K562 (cell line): Measurements from ENCODE around the gene ACAP3. TPM values are rescaled to one million over a fixed set of nuclear protein-coding genes. Genes with fewer than 3 reads are reported as not detected.
A peak's percentile ranks its signal among the peaks of the same experiment; 100 is the strongest.

Experiments used
- ATAC-seq: fragments of 200-7000 bp; cut with Tn5 transposase; 3 replicates; pipeline ENCODE4 v1.9.1; 2020; ENCODE audit warnings: moderate library complexity
- BruUV-seq: library from RNA; stranded (reverse); fragments of 400-500 nt; replicated peaks from 2 replicates; lab custom pipeline; 2021; lab: Mats Ljungman, UMichigan
- CTCF ChIA-PET: fragments of 300-600 bp; formaldehyde crosslinking; extraction: SDS; loops from one replicate; lab custom pipeline; 2021; ENCODE audit warnings: low intra/inter-chr PET ratio; lab: Yijun Ruan, JAX
- POLR2A ChIA-PET: fragments of 300-600, 350-650 bp; sonication (Branson Sonifier 250); formaldehyde crosslinking; extraction: SDS; loops from one replicate; lab custom pipeline; 2021; ENCODE audit warnings: antibody characterized with exemption, inconsistent platforms; lab: Yijun Ruan, JAX
- DNase-seq, 4 experiments: peaks; one replicate each; pipeline versions ENCODE4 v3.0.0 to v3.0.0-alpha.2; 2011 to 2018; ENCODE audit warnings: low spot score in 3 of 4, mixed read lengths in 3 of 4; ENCODE audit errors: extremely low read depth in 1 of 4
- FAIRE-seq: peaks from 2 replicates; lab custom pipeline; 2011; peaks lifted over from hg19 to GRCh38; lab: Jason Lieb, UNC
- H2AFZ ChIP-seq: 2 replicates; pipeline ENCODE4 v1.6.0; 2011; ENCODE audit warnings: low read depth, low read length, control low read depth, inconsistent platforms
- H3K27ac ChIP-seq: fragments of 200-600 bp; 3 replicates; pipeline ENCODE4 v1.8.0; 2011; ENCODE audit warnings: low read depth, mild to moderate bottlenecking, control low read depth, inconsistent platforms, low read length, moderate library complexity, mixed read lengths; ENCODE audit errors: extremely low read depth
- H3K27me3 ChIP-seq, 2 experiments: fragments of 300-600 bp in 1 of 2; 2 replicates in 1 of 2; 3 replicates in 1 of 2; pipeline versions ENCODE4 v1.6.0 to v1.8.0; 2011; ENCODE audit warnings: inconsistent platforms in 2 of 2, low read length in 2 of 2, mild to moderate bottlenecking in 1 of 2, mixed read lengths in 1 of 2, moderate library complexity in 1 of 2; ENCODE audit not compliant: control insufficient read depth in 2 of 2, insufficient read depth in 2 of 2
- H3K36me3 ChIP-seq: fragments of 300-600 bp; 3 replicates; pipeline ENCODE4 v1.8.0; 2011; ENCODE audit warnings: mild to moderate bottlenecking, low read length, inconsistent platforms; ENCODE audit not compliant: control insufficient read depth, insufficient read depth
- H3K4me1 ChIP-seq, 2 experiments: fragments of 200-600 bp in 1 of 2; replicated peaks in 1 of 2; 2 replicates in 1 of 2; 3 replicates in 1 of 2; pipeline versions ENCODE4 v1.5.1 to v1.8.0; 2011; ENCODE audit warnings: inconsistent platforms in 2 of 2, low read length in 2 of 2, mild to moderate bottlenecking in 1 of 2, mixed read lengths in 1 of 2, moderate library complexity in 1 of 2; ENCODE audit not compliant: control insufficient read depth in 2 of 2, insufficient read depth in 2 of 2
- H3K4me2 ChIP-seq: 2 replicates; pipeline ENCODE4 v1.6.1; 2011; ENCODE audit warnings: low read length, control low read depth, inconsistent platforms, mixed read lengths; ENCODE audit not compliant: insufficient read depth
- H3K4me3 ChIP-seq: fragments of 200-600 bp; sonication (generic), shearing (Covaris generic); 2 replicates; pipeline ENCODE4 v1.5.1; 2016; ENCODE audit warnings: control low read depth, inconsistent platforms
- H3K79me2 ChIP-seq: fragments of 200-600 bp; 3 replicates; pipeline ENCODE4 v1.8.0; 2011; ENCODE audit warnings: low read length, inconsistent platforms; ENCODE audit not compliant: control insufficient read depth, insufficient read depth
- H3K9ac ChIP-seq, 2 experiments: 2 replicates each; pipeline versions ENCODE4 v1.6.0 to v1.6.1; 2011; ENCODE audit warnings: low read depth in 2 of 2, low read length in 2 of 2, control low read depth in 1 of 2, inconsistent platforms in 1 of 2, mild to moderate bottlenecking in 1 of 2, mixed read lengths in 1 of 2; ENCODE audit not compliant: insufficient read depth in 1 of 2
- H3K9me1 ChIP-seq: one replicate; pipeline ENCODE4 v1.6.0; 2011; ENCODE audit warnings: inconsistent platforms, mild to moderate bottlenecking, low read length, moderate library complexity; ENCODE audit not compliant: control insufficient read depth, insufficient read depth
- H3K9me3 ChIP-seq: replicated peaks from 2 replicates; pipeline ENCODE4 v1.5.1; 2011; ENCODE audit warnings: low read depth, low read length, inconsistent platforms; ENCODE audit not compliant: control insufficient read depth, insufficient read depth
- H4K20me1 ChIP-seq: replicated peaks from 2 replicates; pipeline ENCODE4 v1.6.1; 2011; ENCODE audit warnings: low read length, inconsistent platforms, mixed read lengths; ENCODE audit not compliant: control insufficient read depth, insufficient read depth
- CBX1 ChIP-seq: sonication (generic); IDR thresholded peaks from 2 replicates; pipeline ENCODE4 v1.6.1; 2016; ENCODE audit warnings: antibody characterized with exemption, low read depth, mild to moderate bottlenecking
- EZH2 ChIP-seq: IDR thresholded peaks from 2 replicates; pipeline ENCODE4 v1.6.1; 2012; ENCODE audit warnings: low read depth, mild to moderate bottlenecking, inconsistent platforms, low read length, borderline replicate concordance
- FUS ChIP-seq: fragments of 200-400 bp; formaldehyde crosslinking; optimal IDR thresholded peaks from 2 replicates; pipeline ENCODE3; 2017; ENCODE audit warnings: low read depth, low read length
- HMGN3 ChIP-seq: IDR thresholded peaks from 2 replicates; pipeline ENCODE4 v1.6.1; 2011; ENCODE audit warnings: borderline replicate concordance, low read depth, mild to moderate bottlenecking, mixed read lengths, low read length; ENCODE audit not compliant: insufficient read length; ENCODE audit errors: extremely low read depth
- KAT7 ChIP-seq: sonication (generic); formaldehyde crosslinking; IDR thresholded peaks from 2 replicates; pipeline ENCODE4 v1.8.0; 2022; ENCODE audit warnings: missing genetic modification reagents, mild to moderate bottlenecking, borderline replicate concordance
- LARP7 ChIP-seq: fragments of 450-650 bp; IDR thresholded peaks from 2 replicates; pipeline ENCODE4 v1.6.1; 2016
- MYNN ChIP-seq, 2 experiments: sonication (generic); formaldehyde crosslinking in 1 of 2; IDR thresholded peaks; 2 replicates each; pipeline versions ENCODE4 v1.5.0 to v1.6.1; 2016 to 2020; ENCODE audit warnings: antibody characterized with exemption in 1 of 2, missing genetic modification reagents in 1 of 2
- NR2C1 ChIP-seq, 2 experiments: fragments of 450-650 bp; IDR thresholded peaks; 2 replicates each; pipeline ENCODE4 v1.6.1; 2017; ENCODE audit warnings: mild to moderate bottlenecking in 2 of 2, antibody characterized with exemption in 1 of 2, inconsistent platforms in 1 of 2, missing compliant biosample characterization in 1 of 2, missing genetic modification characterization in 1 of 2
- POLR2AphosphoS5 ChIP-seq: IDR thresholded peaks from 2 replicates; pipeline ENCODE4 v1.6.1; 2011; ENCODE audit warnings: mild to moderate bottlenecking, low read depth, low read length, moderate library complexity; ENCODE audit not compliant: control insufficient read depth, insufficient read depth
- POLR2G ChIP-seq: fragments of 200-400 bp; formaldehyde crosslinking; IDR thresholded peaks from 2 replicates; pipeline ENCODE4 v1.6.1; 2017; ENCODE audit warnings: low read depth, mild to moderate bottlenecking, antibody characterized with exemption, low read length, moderate library complexity
- POU5F1 ChIP-seq: fragments of 150-350 bp; IDR thresholded peaks from 2 replicates; pipeline ENCODE4 v1.6.1; 2014; ENCODE audit warnings: borderline replicate concordance, low read length, low read depth, mild to moderate bottlenecking; ENCODE audit not compliant: partially characterized antibody
- RBM22 ChIP-seq: fragments of 200-400 bp; formaldehyde crosslinking; IDR thresholded peaks from 2 replicates; pipeline ENCODE4 v1.6.1; 2018; ENCODE audit warnings: low read length, low read depth; ENCODE audit not compliant: poor library complexity, severe bottlenecking
- SIRT6 ChIP-seq: IDR thresholded peaks from one replicate; pipeline ENCODE4 v1.6.1; 2012; ENCODE audit warnings: low read depth, mild to moderate bottlenecking, control low read depth, inconsistent platforms, low read length, moderate library complexity
- SUPT5H ChIP-seq: fragments of 450-650 bp; IDR thresholded peaks from 2 replicates; pipeline ENCODE4 v1.6.1; 2016
- WGBS: fragments of 100-300 bp; shearing (Covaris generic); methylation state at CpG from one replicate; pipeline ENCODE4 v1.1.6; 2016; ENCODE audit warnings: low coverage, mixed read lengths; ENCODE audit not compliant: insufficient coverage; ENCODE audit errors: missing lambda C conversion rate; 5-methylcytosine and 5-hydroxymethylcytosine counted together
- in situ Hi-C: fragments of 300-500 bp; cut with MboI; formaldehyde crosslinking; loops from 4 replicates; pipeline ENCODE4 v1.15.0; 2018; ENCODE audit warnings: inconsistent platforms, mixed read lengths
- intact Hi-C: fragments of 100-400 bp; cut with micrococcal nuclease; formaldehyde crosslinking; loops from 2 replicates; pipeline ENCODE4 v1.14.2; 2022
- polyA plus RNA-seq, 8 experiments: library from polyadenylated mRNA; depleted of rRNA in 4 of 8; stranded (reverse) in 5 of 8; unstranded in 3 of 8; fragments of >200 nt; fragmentation: Nextera tagmentation in 2 of 8; fragmentation: Illumina TruSeq in 1 of 8; extraction: Ambion mirVana in 2 of 8; extraction: Trizol in 1 of 8; gene quantifications; 2 replicates each; pipeline versions ENCODE4 v1.2.1 to v1.2.3, GENCODE V29; 2011 to 2014; ENCODE audit warnings: inconsistent platforms in 1 of 8, missing spikeins in 1 of 8
- total RNA-seq, 7 experiments: library from RNA; depleted of rRNA in 6 of 7; stranded (reverse); fragments of >200 nt in 6 of 7; fragmentation: Illumina TruSeq in 2 of 7; extraction: Trizol in 2 of 7; gene quantifications; 2 replicates each; pipeline versions ENCODE4 v1.2.1 to v1.2.3, GENCODE V29; 2011 to 2021; ENCODE audit warnings: low replicate concordance in 1 of 7

Gene ACAP3
- total and polyA plus RNA-seq, 9 of the 15 experiments (the other 6 are each of a cell fraction or from before 2014, with no cell fraction given) = 0.01 to 49.0 (median 12.0) TPM

DNA sequence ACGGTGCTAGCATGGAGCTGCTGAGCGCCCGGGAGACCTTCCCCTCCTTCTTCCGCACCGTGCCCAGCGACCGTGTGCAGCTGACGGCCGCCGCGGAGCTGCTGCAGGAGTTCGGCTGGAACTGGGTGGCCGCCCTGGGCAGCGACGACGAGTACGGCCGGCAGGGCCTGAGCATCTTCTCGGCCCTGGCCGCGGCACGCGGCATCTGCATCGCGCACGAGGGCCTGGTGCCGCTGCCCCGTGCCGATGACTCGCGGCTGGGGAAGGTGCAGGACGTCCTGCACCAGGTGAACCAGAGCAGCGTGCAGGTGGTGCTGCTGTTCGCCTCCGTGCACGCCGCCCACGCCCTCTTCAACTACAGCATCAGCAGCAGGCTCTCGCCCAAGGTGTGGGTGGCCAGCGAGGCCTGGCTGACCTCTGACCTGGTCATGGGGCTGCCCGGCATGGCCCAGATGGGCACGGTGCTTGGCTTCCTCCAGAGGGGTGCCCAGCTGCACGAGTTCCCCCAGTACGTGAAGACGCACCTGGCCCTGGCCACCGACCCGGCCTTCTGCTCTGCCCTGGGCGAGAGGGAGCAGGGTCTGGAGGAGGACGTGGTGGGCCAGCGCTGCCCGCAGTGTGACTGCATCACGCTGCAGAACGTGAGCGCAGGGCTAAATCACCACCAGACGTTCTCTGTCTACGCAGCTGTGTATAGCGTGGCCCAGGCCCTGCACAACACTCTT lies 24.5 kb upstream of the ACAP3 start (continued):
- 0 out of 2 replicates have a peak, but pooled peaks have one; percentile 11 for TF ChIP-seq POLR2AphosphoS5
- peak; percentile 36 for TF ChIP-seq FUS
- no peak for TF ChIP-seq NR2C1 (IDR thresholded peaks at IDR 0.05)
- 0 out of 2 replicates have a peak, but pooled peaks have one; percentile 16 for TF ChIP-seq NR2C1 (tag; IDR thresholded peaks at IDR 0.05)
- peak; percentile 21 for TF ChIP-seq SIRT6
- 0 out of 2 replicates have a peak, but pooled peaks have one; percentile 12 for TF ChIP-seq MYNN (IDR thresholded peaks at IDR 0.05)
- no peak for TF ChIP-seq MYNN (CRISPR knock-in tag; IDR thresholded peaks at IDR 0.05)
- no peak for TF ChIP-seq LARP7
- no peak for TF ChIP-seq EZH2

GRCh38 chr1:1331068-1331965 lies 23.6 kb upstream of the ACAP3 start, which contains the start of gene TAS1R3:
Gene TAS1R3, plus strand, starts transcription at chr1:1331280. Its CDS starts 66 bp downstream, at chr1:1331346.
- no TSS peak for BruUV-seq
- Histone ChIP-seq H3K4me2 (no peak within 1 kb of the TSS), H3K4me3 (no peak within 1 kb of the TSS), H3K9me1 (peaks cover 4% of the 10 kb centered on the region), H3K27ac (no peak within 1 kb of the TSS), H2AFZ (no peak within 1 kb of the TSS), H3K4me1 (peaks cover 0 to 94% of the 10 kb centered on the region in 2 experiments; a peak in 2 of 5 replicates), H3K79me2 (peaks cover 2% of the 10 kb centered on the region; the same call in 1 of the 3 replicates), H4K20me1 (peaks cover 12% of the 10 kb centered on the region; the same call in 1 of the 2 replicates), H3K27me3 (no peaks in the 10 kb centered on the region), H3K9ac (peak within 1 kb of the TSS in 1 of 2 experiments; percentile 55; a peak in 1 of 4 replicates), H3K36me3 (peaks cover 34% of the 10 kb centered on the region; the same call in 1 of the 3 replicates), H3K9me3 (peaks cover 6% of the 10 kb centered on the region)
- no peak for DNase-seq
- in situ Hi-C loops (no loop called here), intact Hi-C loops (no loop called here)
- TF ChIP-seq RBM22 (peak; percentile 95), POU5F1 (no peak), SUPT5H (0 out of 2 replicates have a peak, but pooled peaks have one; percentile 39), CBX1 (peak; percentile 31; the same call in 1 of the 2 replicates), KAT7 (CRISPR knock-in tag) (no peak), POLR2G (peak; percentile 80), HMGN3 (peak; percentile 19)
- CTCF ChIA-PET = no interaction called here
- WGBS = 72% methylated on average over 40 of the region's 41 CpGs
- no peak for ATAC-seq
- POLR2A ChIA-PET = interaction anchor here (0.6 to 1.7 kb wide), 6 partner anchors 11 to 38 kb away, joined by 3 to 9 read pairs (median 4); no protein-coding TSS in a partner anchor
- no peak for FAIRE-seq
